IPS-NIHi11 (cell line): Measurements from ENCODE around the gene ZNF700.
"Not testable (repeated sequence)": the region's sequence is repeated elsewhere in the genome, so short reads cannot be mapped to it uniquely, and the experiment has no call there.

Source experiments
- DNase-seq: peaks from one replicate; pipeline ENCODE4 v3.0.0; 2012; ENCODE audit warnings: mixed read lengths, low spot score

ZNF700 gene

DNA sequence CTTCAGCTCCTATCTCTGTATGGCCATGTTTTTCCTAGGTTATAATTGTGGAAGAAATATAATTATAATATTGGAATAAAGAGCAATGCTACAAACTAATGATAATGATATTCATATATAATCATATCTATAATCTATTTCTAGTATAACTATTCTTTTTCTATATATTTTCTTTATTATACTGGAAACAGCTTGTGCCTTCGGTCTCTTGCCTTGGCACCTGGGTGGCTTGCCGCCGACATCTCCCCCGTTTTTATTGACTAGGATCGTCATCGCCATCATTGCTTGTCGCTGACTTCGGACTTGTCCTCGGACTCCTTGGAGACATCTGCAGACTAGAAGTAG is 64.2 kb downstream of the ZNF700 start:
- DNase-seq, result no peak

DNA sequence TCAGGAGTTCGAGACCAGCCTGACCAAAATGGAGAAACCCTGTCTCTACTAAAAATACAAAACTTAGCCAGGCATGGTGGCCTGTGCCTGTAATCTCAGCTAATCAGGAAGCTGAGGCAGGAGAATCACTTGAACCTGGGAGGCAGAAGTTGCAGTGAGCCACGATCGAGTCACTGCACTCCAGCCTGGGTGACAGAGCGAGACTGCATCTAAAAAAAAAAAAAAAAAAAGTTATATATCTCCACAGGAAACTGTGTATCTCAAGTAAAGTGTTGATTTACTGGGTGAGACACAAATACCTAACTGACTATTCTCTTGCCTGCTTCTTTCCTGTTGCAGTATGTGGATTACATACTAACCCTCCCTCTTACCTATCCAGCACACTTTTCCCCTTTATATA is 67.0 kb downstream of the ZNF700 start:
- DNase-seq, result not testable (repeated sequence)

DNA sequence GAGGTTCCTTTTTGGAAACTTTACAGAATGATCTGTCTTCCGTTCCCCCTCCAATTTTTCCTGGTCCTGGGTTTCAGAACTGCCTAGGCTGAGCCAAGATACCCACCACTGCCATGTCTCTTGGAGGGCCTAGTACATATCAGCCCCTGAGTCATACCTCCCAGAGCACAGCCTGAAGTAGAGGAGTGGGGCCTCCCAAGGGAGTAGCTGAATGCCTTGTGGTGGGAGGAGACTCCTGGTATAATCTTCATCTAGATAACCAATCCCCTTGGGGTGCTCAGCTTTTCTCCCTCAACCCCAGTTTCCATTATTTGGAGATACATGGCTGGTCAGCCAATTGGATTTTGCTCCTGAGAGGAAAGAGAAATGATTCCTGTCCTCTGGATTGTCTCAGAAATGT is 70.3 kb downstream of the ZNF700 start:
- peak; percentile 29 for DNase-seq
